ENCODE measurements around the gene IL32. TPM values are rescaled to one million over a fixed set of nuclear protein-coding genes. Genes with fewer than 3 reads are reported as not detected.

Gene IL32
- total RNA-seq, 1 donor: 7.8 TPM

GRCh38 chr16:3036726-3037315 is 28.6 kb upstream of the IL32 start, which contains the start of gene BICDL2:
TSS of gene BICDL2 (minus strand) at chr16:3036944. CDS start at chr16:3035496, 1,448 bp downstream.
- DNase-seq (ENCODE audit: low read depth): no peak
- H3K4me3 ChIP-seq (ENCODE audit: low read depth, low read length): no peak within 1 kb of the TSS
- no peak for TF ChIP-seq CTCF (IDR thresholded peaks at IDR 0.05; ENCODE audit: insufficient read depth, low read length)

GRCh38 chr16:3038256-3038655 is 27.2 kb upstream of the IL32 start:
- TF ChIP-seq CTCF (IDR thresholded peaks at IDR 0.05; ENCODE audit: insufficient read depth, low read length): no peak
- DNase-seq (ENCODE audit: low read depth): no peak
- no peak overlapping the region for H3K4me3 ChIP-seq (ENCODE audit: low read depth, low read length)

- H3K4me3 ChIP-seq (ENCODE audit: low read depth, low read length): no peak overlapping the region
- no peak for TF ChIP-seq CTCF (IDR thresholded peaks at IDR 0.05; ENCODE audit: insufficient read depth, low read length)
- no peak for DNase-seq (ENCODE audit: low read depth)
These were observed 26.5 kb upstream of the IL32 start for GRCh38 chr16:3038896-3039295.

GRCh38 chr16:3042376-3042775 is 23.1 kb upstream of the IL32 start:
- H3K4me3 ChIP-seq (ENCODE audit: low read depth, low read length): no peak overlapping the region
- TF ChIP-seq CTCF (IDR thresholded peaks at IDR 0.05; ENCODE audit: insufficient read depth, low read length): no peak

GRCh38 chr16:3044708-3045107 is 20.7 kb upstream of the IL32 start:
- TF ChIP-seq CTCF (IDR thresholded peaks at IDR 0.05; ENCODE audit: insufficient read depth, low read length): no peak
- no peak overlapping the region for H3K4me3 ChIP-seq (ENCODE audit: low read depth, low read length)
- no peak for DNase-seq (ENCODE audit: low read depth)

More at GRCh38 chr16:3042376-3042775, 23.1 kb upstream of the IL32 start:
- no peak for DNase-seq (ENCODE audit: low read depth)

GRCh38 chr16:3045758-3046640 is 19.4 kb upstream of the IL32 start, which contains the start of gene MMP25:
TSS of gene MMP25 (plus strand) at chr16:3046561. CDS start at chr16:3046918, 357 bp downstream.
- no peak for DNase-seq (ENCODE audit: low read depth)
- H3K4me3 ChIP-seq (ENCODE audit: low read depth, low read length): peak within 1 kb of the TSS; percentile 53
- no peak for TF ChIP-seq CTCF (IDR thresholded peaks at IDR 0.05; ENCODE audit: insufficient read depth, low read length)
